H9 (cell line): Measurements from ENCODE around the gene ABCA3. TPM values are rescaled to one million over a fixed set of nuclear protein-coding genes. Genes with fewer than 3 reads are reported as not detected.

Experiments
- DNase-seq: peaks from one replicate; pipeline ENCODE4 v3.0.0-alpha.2; 2017
- H2AFZ ChIP-seq: one replicate; pipeline ENCODE4 v1.6.1; 2013; ENCODE audit warnings: mild to moderate bottlenecking, low read length, control low read depth, moderate library complexity
- H2AK5ac ChIP-seq: 2 replicates; pipeline ENCODE4 v1.6.1; 2013; ENCODE audit warnings: low read length, control low read depth, mixed read lengths; ENCODE audit not compliant: insufficient read length
- H2BK120ac ChIP-seq: one replicate; pipeline ENCODE4 v1.6.1; 2013; ENCODE audit warnings: low read depth, mild to moderate bottlenecking, low read length, control low read depth, inconsistent platforms; ENCODE audit not compliant: poor library complexity, severe bottlenecking
- H2BK12ac ChIP-seq: 2 replicates; pipeline ENCODE4 v1.6.1; 2013; ENCODE audit warnings: low read length, control low read depth, mixed read lengths, low read depth; ENCODE audit not compliant: insufficient read length
- H2BK15ac ChIP-seq: 2 replicates; pipeline ENCODE4 v1.6.1; 2013; ENCODE audit warnings: low read depth, low read length, control low read depth
- H2BK20ac ChIP-seq: one replicate; pipeline ENCODE4 v1.6.1; 2013; ENCODE audit warnings: low read depth, mild to moderate bottlenecking, low read length, control low read depth, inconsistent platforms; ENCODE audit not compliant: poor library complexity, severe bottlenecking
- H2BK5ac ChIP-seq: 2 replicates; pipeline ENCODE4 v1.6.1; 2013; ENCODE audit warnings: low read length, control low read depth, mixed read lengths; ENCODE audit not compliant: insufficient read length
- H3K14ac ChIP-seq: 2 replicates; pipeline ENCODE4 v1.6.1; 2013; ENCODE audit warnings: low read length, control low read depth; ENCODE audit not compliant: insufficient read depth
- H3K18ac ChIP-seq: 2 replicates; pipeline ENCODE4 v1.6.1; 2013; ENCODE audit warnings: low read depth, mild to moderate bottlenecking, mixed read lengths, low read length, control low read depth; ENCODE audit not compliant: insufficient read length
- H3K23ac ChIP-seq: 2 replicates; pipeline ENCODE4 v1.6.1; 2013; ENCODE audit warnings: low read length, control low read depth, mixed read lengths, low read depth; ENCODE audit not compliant: insufficient read length
- H3K23me2 ChIP-seq: 2 replicates; pipeline ENCODE4 v1.6.1; 2013; ENCODE audit warnings: low read depth, mild to moderate bottlenecking, mixed read lengths, low read length, control low read depth; ENCODE audit not compliant: insufficient read length, poor library complexity, severe bottlenecking
- H3K27ac ChIP-seq: 2 replicates; pipeline ENCODE4 v1.5.1; 2013; ENCODE audit warnings: low read length, control low read depth, mixed read lengths, low read depth; ENCODE audit not compliant: insufficient read length
- H3K27me3 ChIP-seq: 2 replicates; pipeline ENCODE4 v1.6.1; 2013; ENCODE audit warnings: low read length, control low read depth, inconsistent platforms; ENCODE audit not compliant: insufficient read depth
- H3K4ac ChIP-seq: 2 replicates; pipeline ENCODE4 v1.6.1; 2013; ENCODE audit warnings: low read depth, mild to moderate bottlenecking, control low read depth, inconsistent platforms, low read length, moderate library complexity
- H3K4me1 ChIP-seq: 2 replicates; pipeline ENCODE4 v1.6.1; 2013; ENCODE audit warnings: low read length, control low read depth, inconsistent platforms; ENCODE audit not compliant: insufficient read depth
- H3K4me2 ChIP-seq: 2 replicates; pipeline ENCODE4 v1.6.1; 2013; ENCODE audit warnings: low read length, control low read depth, mixed read lengths; ENCODE audit not compliant: insufficient read length, insufficient read depth
- H3K56ac ChIP-seq: 2 replicates; pipeline ENCODE4 v1.6.1; 2013; ENCODE audit warnings: low read depth, mild to moderate bottlenecking, mixed read lengths, low read length, control low read depth; ENCODE audit not compliant: insufficient read length
- H3K79me1 ChIP-seq: 2 replicates; pipeline ENCODE4 v1.6.1; 2013; ENCODE audit warnings: low read depth, mild to moderate bottlenecking, moderate library complexity, low read length, control low read depth, inconsistent platforms; ENCODE audit not compliant: insufficient read depth, poor library complexity, severe bottlenecking
- H3K79me2 ChIP-seq: 2 replicates; pipeline ENCODE4 v1.6.1; 2013; ENCODE audit warnings: low read length, control low read depth, inconsistent platforms; ENCODE audit not compliant: insufficient read depth
- H3K9ac ChIP-seq: 2 replicates; pipeline ENCODE4 v1.6.1; 2013; ENCODE audit warnings: low read length, control low read depth, mixed read lengths; ENCODE audit not compliant: insufficient read length; ENCODE audit errors: extremely low read depth
- H3K9me3 ChIP-seq: one replicate; pipeline ENCODE4 v1.6.1; 2013; ENCODE audit warnings: low read depth, low read length, inconsistent platforms; ENCODE audit not compliant: control insufficient read depth
- H3T11ph ChIP-seq: one replicate; pipeline ENCODE4 v1.6.1; 2013; ENCODE audit warnings: mild to moderate bottlenecking, low read length, control low read depth, inconsistent platforms
- H4K20me1 ChIP-seq: one replicate; pipeline ENCODE4 v1.6.1; 2013; ENCODE audit not compliant: control insufficient read depth, insufficient read length, insufficient read depth
- H4K5ac ChIP-seq: 2 replicates; pipeline ENCODE4 v1.6.1; 2013; ENCODE audit warnings: low read depth, mild to moderate bottlenecking, mixed read lengths, low read length, control low read depth; ENCODE audit not compliant: insufficient read length
- H4K8ac ChIP-seq: replicated peaks from 2 replicates; pipeline ENCODE4 v1.6.1; 2013; ENCODE audit warnings: low read length, control low read depth, mixed read lengths, low read depth; ENCODE audit not compliant: insufficient read length
- H4K91ac ChIP-seq: 2 replicates; pipeline ENCODE4 v1.6.1; 2013; ENCODE audit warnings: low read depth, mild to moderate bottlenecking, moderate library complexity, mixed read lengths, low read length, control low read depth; ENCODE audit not compliant: insufficient read length
- H3K27ac Mint-ChIP-seq, 3 experiments: 2 replicates in 2 of 3; 3 replicates in 1 of 3; pipeline ENCODE4 v1.8.0; 2020 to 2021; ENCODE audit warnings: mixed read lengths in 3 of 3, mild to moderate bottlenecking in 1 of 3, moderate library complexity in 1 of 3
- H3K27me3 Mint-ChIP-seq: 2 replicates; pipeline ENCODE4 v1.8.0; 2021; ENCODE audit warnings: low read depth, mild to moderate bottlenecking, moderate library complexity, mixed read lengths
- H3K36me3 Mint-ChIP-seq, 3 experiments: 2 replicates in 2 of 3; 3 replicates in 1 of 3; pipeline ENCODE4 v1.8.0; 2020 to 2021; ENCODE audit warnings: low read depth in 3 of 3, mixed read lengths in 3 of 3; ENCODE audit not compliant: insufficient read depth in 1 of 3
- H3K4me1 Mint-ChIP-seq, 2 experiments: 2 replicates each; pipeline ENCODE4 v1.8.0; 2020; ENCODE audit warnings: mixed read lengths in 2 of 2
- H3K4me3 Mint-ChIP-seq, 2 experiments: 2 replicates in 1 of 2; 3 replicates in 1 of 2; pipeline ENCODE4 v1.8.0; 2020 to 2021; ENCODE audit warnings: mild to moderate bottlenecking in 2 of 2, mixed read lengths in 2 of 2, moderate library complexity in 1 of 2
- H3K9me3 Mint-ChIP-seq, 2 experiments: 2 replicates in 1 of 2; 3 replicates in 1 of 2; pipeline ENCODE4 v1.8.0; 2020; ENCODE audit warnings: mild to moderate bottlenecking in 2 of 2, mixed read lengths in 2 of 2, moderate library complexity in 1 of 2
- CTCF ChIP-seq: fragments of 200-600 bp; sonication (generic); conservative IDR thresholded peaks from 3 replicates; pipeline ENCODE4 v1.8.0; 2021; ENCODE audit warnings: antibody characterized with exemption, mild to moderate bottlenecking
- WGBS: extraction: QIAGEN DNeasy Blood & Tissue Kit; methylation state at CpG from one replicate; pipeline ENCODE4 v1.1.7; 2013; ENCODE audit warnings: missing lambda C conversion rate, low lambda C conversion rate, mixed read lengths; ENCODE audit not compliant: insufficient read length; ENCODE audit errors: extremely low coverage; 5-methylcytosine and 5-hydroxymethylcytosine counted together
- total RNA-seq: library from RNA; stranded (reverse); gene quantifications from 2 replicates; pipeline ENCODE4 v1.2.1, GENCODE V29; 2021

ABCA3 gene
- total RNA-seq, 1 experiment from 2014 or later, result 8.0 TPM

- no peak overlapping the region for H3K18ac ChIP-seq
- no CpG with 5 or more reads among the region's 37 CpGs for WGBS
- Mint-ChIP-seq H3K4me3 (no peak overlapping the region), H3K27me3 (peaks cover 4% of the 10 kb centered on the region), H3K27ac (peak overlapping the region in 2 of 3 experiments; percentile 41 to 74; a peak in 3 of 7 replicates), H3K36me3 (no peaks in the 10 kb centered on the region; a peak in 1 of 7 replicates), H3K4me1 (0 out of 4 replicates have a peak, but pooled peaks cover 0 to 3% of the 10 kb centered on the region in 2 experiments), H3K9me3 (no peaks in the 10 kb centered on the region)
- no peak for DNase-seq
- no peak overlapping the region for H3K4me2 ChIP-seq
- H3K9me3 ChIP-seq, result no peaks in the 10 kb centered on the region
- H3T11ph ChIP-seq, result no peak overlapping the region
- H2BK15ac ChIP-seq, result no peak overlapping the region
- H3K27ac ChIP-seq, result no peak overlapping the region
- no peak overlapping the region for H4K91ac ChIP-seq
- no peak overlapping the region for H4K5ac ChIP-seq
- no peaks in the 10 kb centered on the region for H4K20me1 ChIP-seq
- no peak overlapping the region for H2BK12ac ChIP-seq
- no peak overlapping the region for H3K14ac ChIP-seq
- H3K56ac ChIP-seq, result no peak overlapping the region
- H2AK5ac ChIP-seq, result no peak overlapping the region
- H2AFZ ChIP-seq, result no peak overlapping the region
- TF ChIP-seq CTCF, result no peak
- no peak overlapping the region for H3K23ac ChIP-seq
- no peak overlapping the region for H2BK5ac ChIP-seq
- no peak overlapping the region for H3K9ac ChIP-seq
- no peaks in the 10 kb centered on the region for H3K79me2 ChIP-seq
- no peaks in the 10 kb centered on the region for H3K4me1 ChIP-seq
- no peak overlapping the region for H2BK20ac ChIP-seq
- no peak overlapping the region for H4K8ac ChIP-seq
- H3K23me2 ChIP-seq, result no peaks in the 10 kb centered on the region
- no peaks in the 10 kb centered on the region for H3K27me3 ChIP-seq
- H3K79me1 ChIP-seq, result no peaks in the 10 kb centered on the region
- H2BK120ac ChIP-seq, result no peak overlapping the region
- no peak overlapping the region for H3K4ac ChIP-seq
Observed at GRCh38 chr16:2284001-2284770, 56.3 kb downstream of the ABCA3 start.
